Activated CD4-positive, alpha-beta T cell treated with anti-CD3 and anti-CD28 coated beads, Interleukin-2, amount 50 U/mL, for 1 hour (primary cell): ENCODE data around the gene RERGL.
"Not testable (repeated sequence)": the region's sequence is repeated elsewhere in the genome, so short reads cannot be mapped to it uniquely, and the experiment has no call there.

ENCODE experiments used
- DNase-seq: peaks from one replicate; pipeline ENCODE4 v3.0.0-alpha.2; 2020

Gene RERGL

GRCh38 chr12:18090093-18090492, at the start of gene RERGL:
RERGL (minus strand) TSS chr12:18090193; CDS start chr12:18090140, 53 bp downstream.
- no peak for DNase-seq

- no peak for DNase-seq
Measured at GRCh38 chr12:18139254-18139653, 49.3 kb upstream of the RERGL start.

- no peak for DNase-seq
Measured at GRCh38 chr12:18135509-18135908, 45.5 kb upstream of the RERGL start.

GRCh38 chr12:18135086-18135485, 45.1 kb upstream of the RERGL start:
- DNase-seq = no peak

GRCh38 chr12:18130851-18131250, 40.9 kb upstream of the RERGL start:
- no peak for DNase-seq

GRCh38 chr12:18123707-18124106, 33.7 kb upstream of the RERGL start:
- DNase-seq = no peak

GRCh38 chr12:18120899-18121298, 30.9 kb upstream of the RERGL start:
- no peak for DNase-seq

GRCh38 chr12:18108611-18109010, 18.6 kb upstream of the RERGL start:
- DNase-seq = no peak

- no peak for DNase-seq
Measured at GRCh38 chr12:18103624-18104023, 13.6 kb upstream of the RERGL start.

- no peak for DNase-seq
Measured at GRCh38 chr12:18101043-18101442, 11.1 kb upstream of the RERGL start.

GRCh38 chr12:18084080-18084479, 5.9 kb downstream of the RERGL start:
- no peak for DNase-seq

GRCh38 chr12:18079541-18080246, 10.3 kb downstream of the RERGL start:
- no peak for DNase-seq

- no peak for DNase-seq
Measured at GRCh38 chr12:18074001-18074400, 16.0 kb downstream of the RERGL start.

- DNase-seq = no peak
Measured at GRCh38 chr12:18072723-18073122, 17.3 kb downstream of the RERGL start.

- DNase-seq = no peak
Measured at GRCh38 chr12:18071336-18071735, 18.7 kb downstream of the RERGL start.

GRCh38 chr12:18068355-18068754, 21.6 kb downstream of the RERGL start:
- DNase-seq = no peak

GRCh38 chr12:18066666-18067065, 23.3 kb downstream of the RERGL start:
- DNase-seq = no peak

- DNase-seq = not testable (repeated sequence)
Measured at GRCh38 chr12:18062867-18063266, 27.1 kb downstream of the RERGL start.

- DNase-seq = no peak
Measured at GRCh38 chr12:18057051-18057450, 32.9 kb downstream of the RERGL start.

- DNase-seq = no peak
Measured at GRCh38 chr12:18054925-18055619, 34.9 kb downstream of the RERGL start.

GRCh38 chr12:18045446-18045992, 44.5 kb downstream of the RERGL start:
- DNase-seq = no peak

- DNase-seq = not testable (repeated sequence)
Measured at GRCh38 chr12:18040060-18040742, 49.8 kb downstream of the RERGL start.
